ENCODE results near the gene TRERF1. TPM values are rescaled to one million over a fixed set of nuclear protein-coding genes. Genes with fewer than 3 reads are reported as not detected.

The TRERF1 gene
- total RNA-seq, 1 experiment from 2014 or later = 13.9 TPM

- Histone ChIP-seq H3K9ac (ENCODE audit: low read length) (no peak overlapping the region), H3K9me3 (ENCODE audit: low read length) (no peaks in the 10 kb centered on the region), H3K36me3 (ENCODE audit: low read depth, low read length) (0 out of 2 replicates have a peak, but pooled peaks cover 11% of the 10 kb centered on the region), H3K79me2 (ENCODE audit: low read length) (no peaks in the 10 kb centered on the region), H3K27ac (ENCODE audit: low read length) (no peak overlapping the region), H4K20me1 (ENCODE audit: low read length) (no peaks in the 10 kb centered on the region), H3K4me3 (ENCODE audit: low read length) (no peak overlapping the region), H3K27me3 (ENCODE audit: low read length) (no peaks in the 10 kb centered on the region), H3F3A (ENCODE audit: low read length, unreplicated experiment) (no peaks in the 10 kb centered on the region), H3K9me2 (replicated peaks; ENCODE audit: low read length) (no peaks in the 10 kb centered on the region), H3K4me1 (ENCODE audit: insufficient read depth, low read length) (no peaks in the 10 kb centered on the region), H2AFZ (ENCODE audit: low read length) (no peak overlapping the region), H3K4me2 (ENCODE audit: low read length) (no peak overlapping the region)
- ATAC-seq (no peak), DNase-seq (no peak)
- POLR2A ChIA-PET (ENCODE audit: unreplicated experiment) = no interaction called here
- CTCF ChIA-PET = no interaction called here
- TF ChIP-seq EZH2 (IDR thresholded peaks at IDR 0.05; ENCODE audit: low read length, unreplicated experiment) (no peak), CTCF (conservative IDR thresholded peaks at IDR 0.05; ENCODE audit: low read depth, low read length) (no peak), EZH2phosphoT487 (IDR thresholded peaks at IDR 0.05; ENCODE audit: borderline replicate concordance, low read length) (no peak)
- no TSS peak for BruUV-seq (replicated peaks)
- intact Hi-C loops (cut with micrococcal nuclease) = no loop called here
Measured at GRCh38 chr6:42268835-42269204, 182.9 kb downstream of the TRERF1 start.

DNA sequence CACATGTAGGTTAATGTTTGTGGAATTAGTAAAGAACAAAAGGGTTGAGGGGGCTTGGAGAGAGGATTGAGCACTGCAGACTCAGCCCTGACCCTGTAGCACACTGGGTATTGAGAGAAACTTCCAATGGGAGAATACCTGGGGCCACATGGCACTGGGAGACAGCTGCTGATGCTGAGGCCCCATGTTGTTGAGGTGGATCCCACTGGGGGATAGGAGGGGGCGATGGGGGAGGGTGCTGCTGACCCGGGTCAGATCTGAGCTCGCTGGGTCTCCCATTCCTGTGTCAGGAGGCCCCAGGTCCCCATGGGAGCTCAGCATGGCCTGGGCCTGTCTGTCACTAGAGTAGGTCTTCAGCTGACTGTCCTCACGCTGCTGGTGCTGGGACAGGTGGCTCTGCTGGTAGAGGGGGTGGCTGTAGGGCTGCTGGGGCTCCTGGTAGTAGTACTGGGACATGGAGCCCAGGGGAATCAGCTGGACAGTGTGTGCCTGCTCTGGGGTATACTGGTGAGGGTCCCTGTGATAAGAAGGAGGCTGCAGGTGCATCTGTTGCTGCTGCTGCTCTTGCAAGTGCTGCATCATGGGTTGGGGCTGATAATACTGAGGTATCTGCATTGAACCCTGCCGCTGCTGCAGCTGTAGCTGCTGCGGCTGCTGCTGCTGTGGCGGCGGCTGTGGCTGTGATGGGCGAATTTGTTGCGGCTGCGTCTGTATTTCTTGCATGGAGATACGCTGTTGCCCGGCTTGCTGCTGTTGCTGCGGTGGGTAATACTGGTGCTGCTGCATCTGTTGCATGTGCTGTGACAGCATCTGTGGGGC lies 183.5 kb downstream of the TRERF1 start:
- Histone ChIP-seq H3K4me2 (ENCODE audit: low read length) (no peak overlapping the region), H3F3A (ENCODE audit: low read length, unreplicated experiment) (no peaks in the 10 kb centered on the region), H3K4me1 (ENCODE audit: insufficient read depth, low read length) (no peaks in the 10 kb centered on the region), H3K9me2 (replicated peaks; ENCODE audit: low read length) (no peaks in the 10 kb centered on the region), H3K27me3 (ENCODE audit: low read length) (no peaks in the 10 kb centered on the region), H3K79me2 (ENCODE audit: low read length) (no peaks in the 10 kb centered on the region), H4K20me1 (ENCODE audit: low read length) (no peaks in the 10 kb centered on the region), H3K4me3 (ENCODE audit: low read length) (no peak overlapping the region), H3K9me3 (ENCODE audit: low read length) (no peaks in the 10 kb centered on the region), H3K9ac (ENCODE audit: low read length) (no peak overlapping the region), H3K27ac (ENCODE audit: low read length) (no peak overlapping the region), H2AFZ (ENCODE audit: low read length) (no peak overlapping the region), H3K36me3 (ENCODE audit: low read depth, low read length) (0 out of 2 replicates have a peak, but pooled peaks cover 11% of the 10 kb centered on the region)
- no peak for ATAC-seq
- ChIA-PET POLR2A (ENCODE audit: unreplicated experiment) (no interaction called here), CTCF (no interaction called here)
- TF ChIP-seq CTCF (conservative IDR thresholded peaks at IDR 0.05; ENCODE audit: low read depth, low read length) = no peak
- no peak for TF ChIP-seq EZH2phosphoT487 (IDR thresholded peaks at IDR 0.05; ENCODE audit: borderline replicate concordance, low read length)
- BruUV-seq (replicated peaks) = no TSS peak
- intact Hi-C loops (cut with micrococcal nuclease) = no loop called here
- no peak for DNase-seq

DNA sequence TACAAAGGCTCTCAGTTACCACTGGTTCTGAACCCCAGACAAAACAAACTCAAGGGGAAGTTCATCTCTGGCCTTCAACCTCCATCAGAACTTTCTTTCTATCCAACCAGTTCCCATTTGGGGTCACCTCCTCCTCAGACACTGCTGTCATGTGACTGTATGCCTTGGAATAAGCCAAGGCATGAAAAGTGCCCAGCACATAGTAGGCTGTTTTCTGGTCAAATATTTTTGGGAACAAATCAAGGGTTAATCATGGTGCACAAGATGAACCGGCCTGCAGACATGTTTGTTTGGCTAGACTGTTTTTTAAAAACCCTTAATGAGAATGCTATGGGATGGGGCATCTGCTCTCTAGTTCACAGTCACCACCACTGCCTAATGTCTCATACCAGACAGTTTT lies 185.2 kb downstream of the TRERF1 start:
- no TSS peak for BruUV-seq (replicated peaks)
- ChIA-PET POLR2A (ENCODE audit: unreplicated experiment) (no interaction called here), CTCF (no interaction called here)
- H3K9me2 ChIP-seq (replicated peaks; ENCODE audit: low read length) = no peaks in the 10 kb centered on the region
- no peaks in the 10 kb centered on the region for H3K79me2 ChIP-seq (ENCODE audit: low read length)
- H3K4me3 ChIP-seq (ENCODE audit: low read length) = no peak overlapping the region
- peaks cover 11% of the 10 kb centered on the region; the same call in 1 of the 2 replicates for H3K36me3 ChIP-seq (ENCODE audit: low read depth, low read length)
- no peak for TF ChIP-seq EZH2 (IDR thresholded peaks at IDR 0.05; ENCODE audit: low read length, unreplicated experiment)
- no peak for TF ChIP-seq EZH2phosphoT487 (IDR thresholded peaks at IDR 0.05; ENCODE audit: borderline replicate concordance, low read length)
- no peak for TF ChIP-seq CTCF (conservative IDR thresholded peaks at IDR 0.05; ENCODE audit: low read depth, low read length)
- ATAC-seq (no peak), DNase-seq (no peak)
- no peaks in the 10 kb centered on the region for H3F3A ChIP-seq (ENCODE audit: low read length, unreplicated experiment)
- H3K9ac ChIP-seq (ENCODE audit: low read length) = no peak overlapping the region
- no peak overlapping the region for H3K27ac ChIP-seq (ENCODE audit: low read length)
- no peaks in the 10 kb centered on the region for H3K27me3 ChIP-seq (ENCODE audit: low read length)
- H3K9me3 ChIP-seq (ENCODE audit: low read length) = no peaks in the 10 kb centered on the region
- H3K4me1 ChIP-seq (ENCODE audit: insufficient read depth, low read length) = no peaks in the 10 kb centered on the region
- no peak overlapping the region for H2AFZ ChIP-seq (ENCODE audit: low read length)
- intact Hi-C loops (cut with micrococcal nuclease) = no loop called here
- H3K4me2 ChIP-seq (ENCODE audit: low read length) = no peak overlapping the region
- H4K20me1 ChIP-seq (ENCODE audit: low read length) = no peaks in the 10 kb centered on the region
